Measurements from ENCODE around the gene DRC3.

The DRC3 gene

GRCh38 chr17:17946093-17946492 is 26.6 kb upstream of the DRC3 start:
- no peak overlapping the region for H3K4me3 ChIP-seq (ENCODE audit: low read depth, low read length)
- TF ChIP-seq CTCF (IDR thresholded peaks at IDR 0.05; ENCODE audit: low read depth, low read length, missing control alignments) = no peak
- DNase-seq (ENCODE audit: low read depth) = no peak
- in situ Hi-C loops (cut with HindIII; ENCODE audit: low sequenced_read_pairs) = no loop called here

GRCh38 chr17:17947309-17947708 is 25.4 kb upstream of the DRC3 start:
- H3K4me3 ChIP-seq (ENCODE audit: low read depth, low read length) = no peak overlapping the region
- in situ Hi-C loops (cut with HindIII; ENCODE audit: low sequenced_read_pairs) = no loop called here
- DNase-seq (ENCODE audit: low read depth) = no peak
- no peak for TF ChIP-seq CTCF (IDR thresholded peaks at IDR 0.05; ENCODE audit: low read depth, low read length, missing control alignments)

- in situ Hi-C loops (cut with HindIII; ENCODE audit: low sequenced_read_pairs) = no loop called here
- DNase-seq (ENCODE audit: low read depth) = no peak
- TF ChIP-seq CTCF (IDR thresholded peaks at IDR 0.05; ENCODE audit: low read depth, low read length, missing control alignments) = no peak
- H3K4me3 ChIP-seq (ENCODE audit: low read depth, low read length) = no peak overlapping the region
Measured at GRCh38 chr17:17947966-17948365, 24.7 kb upstream of the DRC3 start.

- in situ Hi-C loops (cut with HindIII; ENCODE audit: low sequenced_read_pairs) = no loop called here
- H3K4me3 ChIP-seq (ENCODE audit: low read depth, low read length) = no peak overlapping the region
- no peak for DNase-seq (ENCODE audit: low read depth)
- no peak for TF ChIP-seq CTCF (IDR thresholded peaks at IDR 0.05; ENCODE audit: low read depth, low read length, missing control alignments)
Measured at GRCh38 chr17:17950347-17950746, 22.3 kb upstream of the DRC3 start.

- no peak for DNase-seq (ENCODE audit: low read depth)
- peak; percentile 32 for TF ChIP-seq CTCF (IDR thresholded peaks at IDR 0.05; ENCODE audit: low read depth, low read length, missing control alignments)
- H3K4me3 ChIP-seq (ENCODE audit: low read depth, low read length) = no peak overlapping the region
- in situ Hi-C loops (cut with HindIII; ENCODE audit: low sequenced_read_pairs) = no loop called here
Measured at GRCh38 chr17:17950806-17951205, 21.9 kb upstream of the DRC3 start.

GRCh38 chr17:17951524-17951923 is 21.1 kb upstream of the DRC3 start:
- in situ Hi-C loops (cut with HindIII; ENCODE audit: low sequenced_read_pairs) = no loop called here
- DNase-seq (ENCODE audit: low read depth) = no peak
- no peak overlapping the region for H3K4me3 ChIP-seq (ENCODE audit: low read depth, low read length)
- no peak for TF ChIP-seq CTCF (IDR thresholded peaks at IDR 0.05; ENCODE audit: low read depth, low read length, missing control alignments)

GRCh38 chr17:17952691-17953090 is 20.0 kb upstream of the DRC3 start:
- in situ Hi-C loops (cut with HindIII; ENCODE audit: low sequenced_read_pairs) = no loop called here
- no peak for TF ChIP-seq CTCF (IDR thresholded peaks at IDR 0.05; ENCODE audit: low read depth, low read length, missing control alignments)
- no peak for DNase-seq (ENCODE audit: low read depth)
- H3K4me3 ChIP-seq (ENCODE audit: low read depth, low read length) = no peak overlapping the region
